NCI-H748 (cell line): Measurements from ENCODE around the gene SRP14.
"Not testable (repeated sequence)": the region's sequence is repeated elsewhere in the genome, so short reads cannot be mapped to it uniquely, and the experiment has no call there.

Experiments used
- DNase-seq: peaks from one replicate; lab custom pipeline; 2025; ENCODE audit not compliant: unreplicated experiment; lab: John Stamatoyannopoulos, UW

Gene SRP14

DNA sequence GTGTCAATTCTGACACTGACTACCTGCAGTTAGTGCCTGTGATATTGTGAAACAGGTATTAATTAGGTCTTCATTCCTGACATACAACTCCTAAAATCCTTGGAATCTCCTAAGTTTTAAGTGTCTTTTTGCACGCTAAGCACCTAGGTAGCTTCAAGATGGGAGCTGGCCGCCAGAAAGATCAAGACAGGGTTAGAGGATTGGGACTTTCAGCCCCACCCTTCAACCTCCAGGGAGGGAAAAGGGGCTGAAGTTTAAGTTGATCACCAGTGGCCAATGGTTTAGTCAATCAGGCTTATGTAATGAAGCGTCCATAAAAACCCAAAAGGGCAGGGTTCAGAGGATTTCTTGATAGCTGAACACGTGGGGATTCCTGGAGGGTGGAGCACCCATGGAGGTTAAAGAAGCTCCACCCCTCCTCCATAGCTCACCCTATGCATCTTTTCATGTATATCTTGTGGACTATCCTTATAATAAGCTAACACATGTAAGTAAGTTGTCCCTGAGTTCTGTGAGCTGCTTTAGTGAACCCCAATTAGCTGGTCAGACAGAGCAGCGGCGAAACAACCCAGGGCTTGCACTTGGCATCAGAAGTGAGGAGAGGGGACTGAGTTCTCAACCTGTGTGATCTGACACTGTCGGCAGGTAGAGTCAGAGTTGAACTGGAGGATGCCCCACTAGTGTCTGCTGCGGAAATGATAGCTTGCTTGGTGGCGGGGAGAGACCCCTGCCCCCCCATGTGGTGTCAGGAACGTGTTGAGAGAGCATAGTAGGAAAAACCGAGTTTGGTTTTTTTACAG is 12.8 kb upstream of the SRP14 start:
- DNase-seq = no peak

DNA sequence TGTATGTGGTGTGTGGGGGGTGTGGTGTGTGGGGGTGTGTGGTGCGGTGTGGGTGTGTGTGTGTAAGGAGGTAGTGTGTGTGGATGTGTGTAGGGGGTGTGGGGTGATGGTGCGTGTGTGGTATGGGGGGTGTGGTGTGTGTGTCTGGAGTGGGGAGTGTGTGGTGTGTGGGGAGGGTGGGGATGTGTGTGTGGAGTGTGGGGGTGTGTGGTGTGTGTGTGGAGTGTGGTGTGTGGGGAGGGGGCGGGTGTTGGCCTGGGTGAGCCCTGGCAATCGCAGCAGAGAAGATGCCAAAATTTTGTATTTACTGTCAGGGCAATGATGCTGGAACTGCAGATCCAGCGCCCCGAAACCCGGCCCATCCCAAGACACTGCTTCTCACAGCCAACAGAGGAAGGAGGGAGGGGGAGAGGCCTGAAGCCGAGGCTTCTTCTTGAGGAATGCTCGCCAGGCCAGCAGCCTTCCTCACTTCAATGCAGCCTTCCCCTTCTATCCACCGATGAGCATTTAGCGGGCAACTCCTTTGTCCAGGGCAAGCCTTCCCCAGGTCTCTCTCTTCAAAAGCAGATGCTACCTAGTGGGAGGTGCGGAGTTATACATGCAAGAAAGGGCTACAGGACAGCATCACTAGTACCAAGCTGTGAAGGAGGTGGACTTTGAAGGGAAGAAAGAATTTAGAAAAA is 11.9 kb upstream of the SRP14 start:
- DNase-seq = peak; percentile 6

DNA sequence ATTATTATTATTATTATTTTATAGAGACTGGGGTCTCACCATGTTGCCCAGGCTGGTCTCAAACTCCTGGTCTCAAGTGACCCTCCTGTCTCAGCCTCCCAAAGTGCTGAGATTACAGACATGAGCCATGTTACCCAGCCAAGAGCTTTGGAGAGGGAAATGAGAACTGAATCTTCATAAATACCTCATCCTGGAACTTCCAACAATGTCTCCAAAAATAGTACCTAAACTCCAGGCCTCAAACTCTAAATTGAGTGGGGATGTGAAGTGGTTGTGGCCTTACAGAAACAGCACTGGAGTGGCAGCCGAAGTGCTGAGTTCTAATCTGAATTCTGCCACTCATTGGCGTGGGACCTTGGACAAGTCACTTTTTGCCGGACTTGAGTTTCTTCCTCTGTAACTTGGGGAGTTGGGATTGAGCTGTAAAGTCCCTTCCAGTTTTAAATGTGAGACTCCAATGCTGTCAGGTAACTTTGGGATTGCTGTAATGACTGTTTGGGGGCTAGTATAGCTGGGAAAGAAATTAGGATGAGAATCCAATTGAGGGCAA is 10.0 kb upstream of the SRP14 start:
- DNase-seq = no peak

DNA sequence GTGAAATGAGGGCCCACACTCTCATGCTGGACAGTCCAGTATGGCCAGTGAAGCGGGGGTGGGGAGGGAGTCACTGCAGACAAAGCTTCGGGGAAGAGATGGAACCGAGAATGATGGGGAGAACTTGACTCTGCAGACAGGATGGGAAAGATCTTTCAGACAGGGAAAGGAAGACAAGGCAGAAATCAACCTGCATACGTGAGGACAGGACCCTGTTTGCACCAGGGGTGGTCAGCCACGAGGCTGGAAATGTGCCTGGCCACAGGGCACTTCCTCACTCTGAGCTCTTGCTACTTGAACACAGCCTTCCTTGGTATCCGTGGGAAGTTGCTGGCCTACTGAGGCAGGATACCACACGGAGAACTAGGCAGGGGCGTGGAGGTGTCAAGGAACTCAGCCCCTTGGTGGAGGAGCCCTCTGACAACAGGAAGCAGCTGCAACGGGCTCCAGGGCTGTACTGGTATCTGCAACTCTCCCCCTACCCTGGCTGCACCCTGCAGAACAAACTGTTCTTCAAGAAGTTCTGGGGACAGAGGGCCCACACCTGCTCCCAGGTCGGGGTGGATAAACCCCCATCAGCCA is 9.3 kb upstream of the SRP14 start:
- no peak for DNase-seq

DNA sequence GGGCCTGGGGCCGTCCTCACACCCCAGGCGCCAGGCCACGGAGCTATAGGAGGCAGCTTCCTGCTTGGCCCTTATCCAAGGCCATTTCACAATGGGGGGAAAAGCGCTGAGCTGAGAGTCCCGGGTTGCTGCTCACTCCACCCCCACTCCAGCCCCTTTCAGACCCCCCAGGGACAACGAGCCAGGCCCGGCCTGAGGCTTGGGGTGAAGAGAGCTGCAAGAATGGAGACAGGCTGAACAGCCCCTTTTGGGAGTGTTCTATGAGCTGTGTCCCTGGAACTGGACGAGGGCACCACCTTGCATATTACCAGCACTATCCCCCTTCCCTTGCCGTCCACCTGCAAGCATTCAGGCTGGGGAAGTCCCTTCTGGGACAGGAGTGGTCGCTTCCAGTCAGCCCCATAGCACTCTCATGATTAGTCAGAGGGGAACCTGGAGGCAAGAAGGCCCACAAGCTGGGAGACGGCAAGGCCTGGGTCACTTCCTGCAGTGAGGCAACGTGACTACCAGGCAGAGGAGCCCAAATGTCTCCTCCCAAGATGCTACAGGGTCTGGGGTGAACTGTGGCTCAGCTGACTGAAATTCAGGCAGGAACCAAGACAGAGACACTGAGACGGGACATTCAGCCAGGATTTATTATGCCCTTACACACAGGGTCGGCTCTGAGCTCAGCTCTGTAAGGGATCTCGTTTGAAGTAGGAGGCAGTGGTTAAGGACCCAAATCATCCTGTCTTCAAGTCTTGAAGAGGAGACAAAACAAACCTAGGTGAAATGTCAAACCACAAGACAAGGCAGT is 8.6 kb upstream of the SRP14 start:
- peak; percentile 32 for DNase-seq

DNA sequence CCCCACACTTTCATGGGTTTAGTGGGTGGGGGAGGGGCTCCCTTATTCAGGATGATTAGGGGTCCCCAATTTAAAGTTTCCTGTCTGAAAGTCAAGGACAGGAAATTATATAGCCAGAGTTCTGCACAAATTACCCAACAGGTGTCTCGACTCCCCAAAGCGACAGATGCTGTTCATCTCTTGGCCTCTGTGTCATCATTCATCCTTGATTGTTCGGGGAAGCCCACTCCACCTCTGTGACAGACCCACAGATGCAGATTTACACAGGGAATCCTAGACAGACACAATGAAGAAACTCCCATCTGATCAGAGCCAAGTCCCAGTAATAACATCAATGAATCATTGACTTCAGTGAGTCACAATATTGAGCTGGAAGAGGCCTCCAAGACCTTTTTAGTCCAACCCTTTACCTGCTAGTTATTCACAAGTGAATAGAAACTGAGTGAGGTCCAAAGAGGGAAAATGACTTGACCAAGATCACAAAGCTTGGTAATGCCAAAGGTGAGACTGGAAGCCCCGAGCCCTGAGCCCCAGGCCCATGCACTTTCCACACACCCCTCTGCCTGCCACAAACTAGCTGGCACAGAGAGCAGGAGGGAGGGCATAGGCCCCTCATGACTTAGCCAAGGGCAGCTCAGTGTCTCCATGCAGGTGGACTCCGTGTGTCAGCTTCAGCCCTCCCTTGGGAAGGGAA is 7.9 kb upstream of the SRP14 start:
- DNase-seq = no peak

DNA sequence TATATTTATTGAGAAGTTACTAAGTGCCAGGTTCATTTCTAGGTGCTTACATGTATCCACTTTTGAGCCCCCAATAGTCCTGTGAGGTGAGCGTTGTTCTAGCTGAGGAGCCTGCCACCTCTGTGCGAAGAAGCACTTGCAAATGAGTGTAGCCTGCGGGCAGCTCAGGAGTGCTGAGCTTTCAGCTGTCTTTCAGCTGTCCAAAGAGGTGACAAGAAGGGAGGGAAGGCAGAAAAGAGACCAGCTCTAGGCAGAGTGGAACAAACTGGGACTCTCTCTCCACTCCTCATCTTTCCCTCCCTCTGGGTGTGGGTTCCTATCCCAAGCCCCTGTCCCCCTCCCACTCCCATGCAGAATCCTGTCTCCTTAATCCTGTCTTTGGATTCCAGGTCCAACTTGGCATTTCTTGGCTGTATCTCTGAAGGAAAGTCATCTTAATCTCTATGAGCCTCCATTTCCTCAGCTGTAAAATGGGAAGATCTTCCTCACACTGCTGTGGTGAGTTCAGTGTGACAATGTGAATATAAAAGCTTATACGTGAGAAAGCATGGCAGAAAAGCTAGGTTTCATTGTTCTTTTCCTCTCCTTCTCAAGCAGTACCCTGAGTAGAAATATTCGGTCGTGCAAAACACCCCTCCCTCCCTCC is 6.7 kb upstream of the SRP14 start:
- DNase-seq = peak; percentile 4

DNA sequence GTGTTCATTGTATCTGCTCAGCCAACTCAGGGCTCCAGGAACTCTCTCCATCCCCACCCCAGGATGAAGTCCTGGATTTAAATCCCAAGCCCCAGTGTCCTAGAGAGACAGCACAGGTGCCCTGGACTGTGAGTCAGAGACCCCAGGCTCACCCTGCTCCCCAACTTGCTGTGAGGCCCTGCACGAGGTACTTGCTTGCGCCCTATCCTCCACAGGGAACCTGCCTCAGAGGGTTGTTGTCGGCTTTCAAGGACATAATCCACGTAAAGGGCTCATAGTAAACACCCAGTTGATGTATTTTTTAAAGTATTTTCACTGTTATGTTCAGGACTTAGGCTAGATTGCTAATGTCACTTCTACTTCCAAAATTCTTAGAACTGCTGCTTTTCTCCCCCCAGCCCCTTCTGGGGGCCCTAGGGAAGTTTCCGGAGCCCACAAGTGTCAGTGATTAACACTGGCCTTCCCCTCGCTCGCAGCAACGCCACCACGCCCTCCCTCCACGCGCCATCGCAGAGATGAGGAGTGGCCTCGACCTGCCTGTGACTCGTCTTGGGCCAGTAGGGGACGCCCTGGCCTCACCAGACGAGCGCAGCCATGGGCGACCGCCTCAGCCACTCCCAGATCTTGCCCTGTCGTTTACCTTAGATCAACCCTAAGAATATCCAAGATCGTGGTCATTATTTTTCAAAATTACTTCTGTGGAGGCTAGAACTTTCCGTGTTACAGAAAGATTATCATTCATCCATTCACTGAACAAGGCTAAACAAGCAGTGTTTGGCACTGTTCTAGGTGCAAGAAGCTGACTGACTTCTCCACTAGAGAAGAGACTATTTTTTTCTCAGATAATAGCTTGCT is 6.0 kb upstream of the SRP14 start:
- peak; percentile 81 for DNase-seq

DNA sequence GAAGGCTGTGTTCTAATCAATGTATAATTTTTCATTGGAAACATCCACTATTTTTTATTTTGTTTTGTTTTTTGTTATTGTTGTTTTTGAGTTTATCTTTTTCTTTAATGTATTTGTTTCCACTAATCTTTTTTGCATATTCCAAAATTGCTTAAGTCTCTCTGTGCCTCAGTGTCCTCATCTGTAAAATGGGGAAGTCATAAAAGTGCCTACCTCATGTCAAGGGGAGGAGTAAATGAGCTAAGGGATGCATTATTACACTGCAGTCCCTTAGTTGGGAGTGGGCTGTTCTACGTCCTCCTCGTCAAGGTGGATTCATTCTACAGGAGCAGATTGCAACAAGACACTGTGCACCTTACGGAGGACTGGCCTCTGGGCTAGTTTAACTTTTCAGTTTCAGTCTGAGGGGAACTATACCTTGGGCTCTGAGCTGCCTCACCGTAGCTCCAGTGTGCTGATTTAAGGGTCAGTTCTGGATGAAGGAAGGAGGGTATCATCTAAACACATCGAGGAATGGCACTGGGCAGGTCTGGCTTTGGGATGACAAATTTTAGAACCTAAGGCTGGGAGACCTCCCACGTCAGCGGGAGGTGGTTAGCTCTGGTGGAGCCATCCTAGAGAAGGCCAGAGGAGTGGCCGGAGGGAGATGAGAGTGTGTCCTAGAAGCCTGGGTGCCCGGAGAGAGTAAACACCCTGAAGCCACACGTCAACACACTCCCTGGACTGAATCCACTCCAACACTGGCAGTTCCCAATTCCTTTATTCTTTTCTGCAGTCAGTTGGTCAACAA is 5.1 kb upstream of the SRP14 start:
- no peak for DNase-seq

DNA sequence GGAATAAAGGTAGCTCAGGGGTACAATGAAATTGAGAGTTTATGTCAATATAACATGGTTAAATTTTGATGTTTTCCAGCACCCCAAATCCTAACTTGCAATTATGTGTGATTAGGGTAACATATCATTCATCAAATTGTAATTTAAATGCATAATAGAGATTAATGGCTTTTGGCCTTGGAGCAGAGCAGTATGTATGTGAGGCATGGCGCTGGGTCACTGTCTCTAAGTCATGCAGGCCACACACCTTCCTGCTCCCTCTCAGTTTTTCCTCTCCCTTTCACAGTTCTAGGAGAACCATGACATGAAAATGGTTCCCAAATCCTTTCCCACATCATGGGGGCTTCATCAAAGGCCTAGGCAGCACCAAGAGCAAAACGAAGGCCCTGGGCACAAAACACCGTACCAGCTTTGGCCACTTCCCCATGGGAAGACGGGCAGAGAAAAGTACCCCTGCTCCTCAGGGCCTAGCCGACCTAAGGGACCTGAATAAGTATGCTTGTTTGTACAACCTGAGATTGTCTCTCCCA is 3.9 kb upstream of the SRP14 start:
- DNase-seq = no peak

DNA sequence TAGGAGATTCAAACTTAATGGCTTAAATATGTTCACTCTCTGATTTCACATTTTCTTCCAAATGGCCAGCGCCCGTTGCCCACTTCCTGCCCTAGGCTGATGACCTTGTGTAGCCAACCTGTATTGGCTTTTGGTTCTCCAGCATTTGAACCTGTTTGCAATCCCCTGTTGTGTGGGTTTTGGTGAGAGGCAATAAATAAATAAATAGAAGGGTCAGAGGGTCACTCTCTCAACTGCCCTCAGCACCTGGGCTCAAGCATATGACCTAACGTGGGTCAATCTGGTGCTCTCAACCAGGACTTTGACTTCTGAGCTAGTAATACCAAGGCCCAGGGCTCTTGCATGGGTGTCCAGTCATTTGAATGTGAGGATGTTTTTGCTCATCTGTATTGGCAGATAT is 1.8 kb upstream of the SRP14 start:
- no peak for DNase-seq

DNA sequence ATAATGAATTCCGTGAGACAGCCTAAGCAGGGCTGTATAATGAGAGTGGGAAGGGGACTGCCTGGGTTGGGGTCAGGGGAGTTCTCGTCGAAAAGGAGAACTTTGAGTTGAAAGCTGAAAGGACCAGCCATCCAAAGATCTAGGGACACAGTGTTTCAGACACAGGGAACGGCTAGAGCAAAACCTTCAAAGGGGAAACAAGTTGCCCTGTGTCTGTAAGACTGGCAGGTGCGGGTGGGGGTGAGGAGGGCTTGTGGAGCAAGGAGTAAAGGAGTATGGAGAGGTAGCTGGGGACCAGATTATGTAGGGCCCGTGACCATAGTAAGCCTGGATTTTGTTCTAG is 1.3 kb upstream of the SRP14 start:
- no peak for DNase-seq

DNA sequence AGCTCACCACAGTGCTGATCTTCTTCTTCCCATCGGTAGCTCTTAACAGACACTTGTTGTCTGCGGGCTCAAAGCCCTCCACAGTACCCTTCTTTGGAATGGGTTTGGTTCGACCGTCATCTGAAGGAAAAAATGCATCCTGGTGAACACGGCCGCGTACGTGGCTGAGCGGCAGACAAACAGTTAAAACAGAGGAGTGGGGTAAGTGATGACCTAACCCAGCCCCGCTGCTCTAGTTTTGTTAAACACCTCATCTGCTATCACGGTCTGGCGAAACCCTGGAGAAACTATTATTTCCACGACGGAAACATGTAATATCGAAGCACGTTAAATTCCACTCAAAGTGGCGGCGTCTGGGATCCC is 725 bp downstream of the SRP14 start:
- DNase-seq = peak; percentile 43

DNA sequence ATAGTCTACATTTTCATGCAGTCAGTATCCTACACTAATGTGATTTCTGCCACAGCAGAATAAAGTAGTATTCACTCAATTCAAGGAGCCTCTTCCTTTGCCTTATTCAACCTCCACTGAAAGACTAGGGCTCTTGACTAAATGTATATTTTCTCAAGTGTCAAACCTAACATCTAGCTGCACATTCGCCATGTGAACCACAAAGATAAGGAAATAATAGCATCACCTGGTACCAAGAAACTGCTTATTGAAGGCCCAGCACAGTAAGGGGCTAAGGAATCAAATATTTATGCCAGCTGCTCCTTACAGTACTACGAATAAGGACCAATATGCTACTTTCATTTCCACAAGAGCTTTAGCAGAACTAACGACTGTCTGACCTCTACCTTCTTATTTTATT is 1.3 kb downstream of the SRP14 start:
- no peak for DNase-seq

DNA sequence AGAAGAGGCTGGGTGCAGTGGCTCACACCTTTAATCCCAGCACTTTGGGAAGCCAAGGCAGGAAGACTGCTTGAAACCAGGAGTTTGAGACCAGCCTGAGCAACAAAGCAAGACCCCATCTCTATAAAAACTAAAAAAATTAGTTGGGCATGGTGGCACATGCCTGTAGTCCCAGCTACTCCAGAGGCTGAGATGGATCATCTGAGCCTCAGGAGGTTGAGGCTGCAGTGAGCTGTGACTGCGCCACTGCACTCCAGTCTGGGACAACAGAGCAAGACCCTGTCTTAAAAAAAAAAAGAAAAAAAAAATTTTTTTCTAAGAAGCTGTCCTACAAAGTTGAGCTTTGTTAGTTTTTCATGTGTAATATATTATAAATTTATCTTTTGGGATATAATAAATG is 3.8 kb downstream of the SRP14 start:
- not testable (repeated sequence) for DNase-seq

DNA sequence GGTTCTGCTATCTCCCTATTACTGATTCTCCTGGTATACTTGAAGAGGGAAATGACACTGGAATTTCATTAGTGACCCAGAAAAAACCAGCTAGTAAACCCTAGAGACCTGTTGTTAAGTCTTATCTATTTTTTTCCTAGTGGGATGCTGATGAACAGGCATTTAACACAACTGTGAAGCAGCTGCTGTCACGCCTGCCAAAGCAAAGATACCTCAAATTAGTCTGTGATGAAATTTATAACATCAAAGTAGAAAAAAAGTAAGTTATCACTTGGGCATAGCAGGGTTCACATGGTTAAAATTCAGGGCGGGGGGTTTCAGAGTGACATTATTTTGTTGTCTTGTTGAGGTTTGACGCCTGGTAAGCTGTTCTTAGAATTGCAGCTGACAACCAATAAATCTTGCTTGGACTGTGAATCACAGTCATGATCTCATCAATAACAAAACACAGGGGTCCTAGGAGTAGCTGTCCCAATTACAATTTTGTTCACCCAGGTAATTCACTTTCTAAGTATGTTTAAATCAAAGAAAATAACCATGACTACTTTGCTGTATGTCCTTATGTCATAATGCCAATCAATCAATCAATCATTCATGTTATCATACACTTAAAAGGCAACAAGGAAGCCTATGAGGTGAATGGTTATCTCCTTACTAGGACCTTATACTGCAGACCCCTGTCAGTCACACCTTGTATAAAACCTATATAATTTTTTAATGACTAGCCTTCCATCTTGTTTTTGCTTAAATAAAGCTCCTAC is 4.6 kb downstream of the SRP14 start:
- no peak for DNase-seq

DNA sequence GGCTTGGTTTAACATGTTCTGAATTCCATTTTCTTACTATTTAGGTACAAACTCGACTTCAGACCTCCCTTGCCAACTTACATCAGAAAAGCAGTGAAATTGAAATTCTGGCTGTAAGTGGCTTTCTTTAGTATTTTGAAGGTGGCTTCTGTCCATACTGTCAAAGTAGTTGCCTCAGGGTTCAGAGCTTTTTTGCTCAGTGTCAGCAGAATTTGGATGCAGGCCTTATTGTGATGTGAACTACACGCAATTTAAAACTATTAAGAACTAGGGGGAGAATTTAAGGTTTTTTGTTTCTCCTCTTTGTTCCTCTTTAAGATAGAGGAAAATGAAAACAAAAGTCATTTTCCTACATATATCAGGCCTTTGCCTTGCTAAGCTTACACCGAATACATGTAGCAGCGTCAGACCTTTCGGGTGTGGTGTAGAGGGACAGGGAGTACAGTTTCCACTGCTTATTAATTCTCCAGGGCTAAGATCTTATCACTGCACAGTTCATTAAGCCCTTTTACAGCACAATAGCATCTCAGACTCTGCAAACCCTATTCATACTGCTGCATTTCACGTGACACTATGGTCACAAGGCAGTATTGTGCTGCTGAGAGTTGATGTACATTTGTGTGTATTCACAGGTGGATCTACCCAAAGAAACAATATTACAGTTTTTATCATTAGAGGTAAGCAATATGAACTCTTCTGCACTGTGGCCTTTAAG is 6.7 kb downstream of the SRP14 start:
- no peak for DNase-seq
